ENCODE data around the gene TRPV4.
"Not testable (repeated sequence)": the region's sequence is repeated elsewhere in the genome, so short reads cannot be mapped to it uniquely, and the experiment has no call there.

GRCh38 chr12:109850518-109850917, 17.3 kb upstream of the TRPV4 start:
- TF ChIP-seq, protein P1, sequence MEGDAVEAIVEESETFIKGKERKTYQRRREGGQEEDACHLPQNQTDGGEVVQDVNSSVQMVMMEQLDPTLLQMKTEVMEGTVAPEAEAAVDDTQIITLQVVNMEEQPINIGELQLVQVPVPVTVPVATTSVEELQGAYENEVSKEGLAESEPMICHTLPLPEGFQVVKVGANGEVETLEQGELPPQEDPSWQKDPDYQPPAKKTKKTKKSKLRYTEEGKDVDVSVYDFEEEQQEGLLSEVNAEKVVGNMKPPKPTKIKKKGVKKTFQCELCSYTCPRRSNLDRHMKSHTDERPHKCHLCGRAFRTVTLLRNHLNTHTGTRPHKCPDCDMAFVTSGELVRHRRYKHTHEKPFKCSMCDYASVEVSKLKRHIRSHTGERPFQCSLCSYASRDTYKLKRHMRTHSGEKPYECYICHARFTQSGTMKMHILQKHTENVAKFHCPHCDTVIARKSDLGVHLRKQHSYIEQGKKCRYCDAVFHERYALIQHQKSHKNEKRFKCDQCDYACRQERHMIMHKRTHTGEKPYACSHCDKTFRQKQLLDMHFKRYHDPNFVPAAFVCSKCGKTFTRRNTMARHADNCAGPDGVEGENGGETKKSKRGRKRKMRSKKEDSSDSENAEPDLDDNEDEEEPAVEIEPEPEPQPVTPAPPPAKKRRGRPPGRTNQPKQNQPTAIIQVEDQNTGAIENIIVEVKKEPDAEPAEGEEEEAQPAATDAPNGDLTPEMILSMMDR (IDR thresholded peaks at IDR 0.05) = not testable (repeated sequence)
- TF ChIP-seq POLR2A (IDR thresholded peaks at IDR 0.05) = not testable (repeated sequence)

All from esophagus squamous epithelium (tissue), 4 donors.